Right lung (tissue), 5 donors: ENCODE data around the gene NPDC1. TPM values are rescaled to one million over a fixed set of nuclear protein-coding genes. Genes with fewer than 3 reads are reported as not detected.
"Not testable (repeated sequence)": the region's sequence is repeated elsewhere in the genome, so short reads cannot be mapped to it uniquely, and the experiment has no call there.

ENCODE experiments used
- DNase-seq, 2 donors: peaks; one replicate each; pipeline ENCODE4 v3.0.0-alpha.2; 2013
- polyA plus RNA-seq, 5 donors: library from polyadenylated mRNA; unstranded; fragments of 120-200 nt; gene quantifications; one replicate each; pipeline versions ENCODE4 v1.2.1 to v1.2.3, GENCODE V29; 2013; ENCODE audit warnings: inconsistent platforms in 1 of 5, low replicate concordance in 1 of 5; ENCODE audit not compliant: insufficient read length in 5 of 5, insufficient read depth in 1 of 5

The NPDC1 gene
- polyA plus RNA-seq, 5 donors: 20.6 to 61.5 (median 33.8) TPM

DNA sequence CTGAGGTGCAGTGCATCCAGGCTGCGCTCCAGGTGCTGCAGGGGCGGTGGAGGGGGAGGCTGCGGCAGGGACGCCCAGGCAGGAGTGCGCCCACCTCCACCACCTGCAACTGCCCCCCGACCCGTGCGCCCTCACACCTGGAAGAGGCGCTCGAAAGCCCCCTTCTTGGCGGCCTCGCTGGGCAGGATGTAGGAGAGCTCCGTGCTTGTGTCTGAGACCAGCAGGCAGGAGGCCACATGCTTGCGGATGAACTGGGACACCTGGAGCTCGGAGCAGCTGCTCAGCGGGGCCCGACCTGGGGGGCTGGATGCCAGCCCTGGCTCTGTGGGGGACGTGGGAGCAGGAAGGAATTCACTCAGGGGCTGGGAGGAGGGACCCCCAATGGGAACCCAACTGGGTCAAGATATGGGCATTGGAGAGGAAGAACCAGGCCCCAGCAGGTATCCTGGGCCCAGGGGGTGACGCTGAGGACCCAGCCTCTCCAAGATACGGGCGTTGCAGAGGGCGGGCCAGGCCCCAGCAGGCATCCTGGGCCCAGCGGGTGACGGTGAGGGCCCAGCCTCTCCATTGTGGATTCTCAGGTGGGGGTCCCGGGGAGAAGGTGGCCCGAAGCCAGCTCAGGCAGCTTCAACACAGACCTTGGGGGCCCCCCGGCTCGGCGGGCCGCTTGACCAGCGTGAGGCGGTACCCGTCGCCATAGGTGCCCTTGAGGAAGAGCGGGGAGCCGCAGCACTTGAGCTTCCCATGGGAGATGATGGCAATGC lies 31.0 kb downstream of the NPDC1 start:
- no peak for DNase-seq

- no peak for DNase-seq
Observed at GRCh38 chr9:137014166-137014565, 31.8 kb downstream of the NPDC1 start.

DNA sequence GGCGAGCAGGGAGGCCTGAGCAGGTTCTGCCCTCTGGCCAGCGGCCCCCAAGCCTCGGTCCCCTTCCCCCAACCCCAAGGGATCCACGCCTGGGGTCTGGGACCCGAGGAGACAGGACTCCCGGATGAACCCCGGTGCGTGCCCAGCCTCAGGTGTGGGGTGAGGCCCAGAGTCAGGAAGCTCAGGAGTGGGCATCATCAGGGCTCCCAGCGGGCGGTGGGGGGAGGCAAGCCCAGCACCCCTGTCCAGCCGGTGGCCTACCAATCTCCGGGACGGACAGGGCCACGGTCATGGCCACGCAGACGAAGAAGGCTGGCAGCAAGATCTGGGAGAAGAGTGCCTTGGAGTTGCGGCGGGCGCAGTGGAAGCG lies 32.4 kb downstream of the NPDC1 start:
- DNase-seq: no peak

- no peak for DNase-seq
Observed at GRCh38 chr9:137012694-137013570, 33.0 kb downstream of the NPDC1 start.

DNA sequence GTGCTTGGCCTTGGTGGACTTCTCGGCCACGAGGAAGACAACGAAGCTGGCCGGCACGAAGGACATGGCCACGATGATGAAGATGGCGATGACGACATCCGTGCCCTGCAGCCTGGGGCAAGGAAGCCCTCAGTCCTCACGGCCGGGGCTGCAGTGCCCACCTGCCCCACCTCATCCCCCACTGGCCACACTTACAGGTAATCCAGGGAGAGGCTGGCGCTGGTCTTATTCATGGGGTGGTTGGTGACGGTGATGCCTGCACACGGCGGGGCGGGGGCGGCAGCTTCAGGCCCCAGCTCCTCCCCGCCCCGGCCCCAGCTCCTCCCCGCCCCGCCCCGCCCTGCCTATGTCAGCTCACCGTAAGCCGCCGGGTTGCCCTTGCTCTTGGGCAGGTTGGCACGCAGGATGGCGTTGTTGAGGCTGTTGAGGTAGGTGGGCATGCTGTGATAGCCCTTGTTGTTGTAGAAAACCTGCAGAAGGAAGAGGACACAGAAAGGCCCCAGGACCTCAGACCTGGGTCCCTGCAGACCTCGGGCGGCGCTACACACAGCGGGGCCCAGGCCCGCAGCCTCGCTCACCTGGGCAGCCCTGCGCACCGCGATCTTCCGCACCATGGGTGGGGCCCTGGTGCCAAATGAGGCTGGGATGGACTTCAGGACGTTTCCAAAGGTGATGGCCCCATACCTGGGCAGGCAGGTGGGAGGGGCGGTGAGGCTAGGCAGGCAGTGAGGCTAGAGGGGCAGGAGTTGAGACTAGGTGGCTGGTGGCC lies 33.9 kb downstream of the NPDC1 start:
- no peak for DNase-seq

- DNase-seq: no peak
Observed at GRCh38 chr9:137011156-137011555, 34.8 kb downstream of the NPDC1 start.

DNA sequence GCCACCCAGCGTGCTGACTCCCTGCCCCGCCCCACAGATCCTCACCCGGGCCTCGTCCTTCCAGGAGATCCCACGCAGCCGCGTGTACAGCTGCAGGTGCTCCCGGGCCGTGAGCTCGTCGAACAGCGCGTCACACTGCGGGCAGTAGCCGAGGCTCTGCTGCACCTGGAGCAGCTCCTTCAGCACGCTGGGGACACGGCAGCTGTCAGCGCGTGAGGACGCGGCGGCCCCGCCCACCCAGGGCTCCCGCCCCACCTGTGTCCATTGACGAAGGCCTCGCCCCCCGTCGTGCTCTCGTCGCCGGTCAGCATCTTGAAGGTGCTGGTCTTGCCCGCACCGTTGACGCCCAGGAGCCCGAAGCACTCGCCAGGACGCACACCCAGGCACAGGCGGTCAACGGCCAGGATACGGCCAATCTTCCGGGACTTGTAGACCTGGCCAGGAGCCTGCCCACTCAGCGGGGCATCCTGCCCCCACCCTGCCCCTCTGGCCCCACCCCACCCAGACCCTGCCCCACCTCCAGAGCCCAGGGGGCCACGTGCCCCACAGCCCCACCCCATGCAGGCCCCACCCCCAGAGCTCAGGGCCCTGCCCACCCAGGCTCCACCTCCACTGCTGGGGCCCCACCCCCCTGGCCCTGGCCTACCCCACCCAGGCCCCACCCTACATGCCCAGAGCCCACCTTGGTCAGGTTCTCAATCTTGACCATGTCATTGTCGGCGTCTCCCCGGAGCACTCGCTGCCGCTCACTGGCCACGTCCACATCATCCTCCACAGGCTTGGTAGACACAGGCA lies 35.8 kb downstream of the NPDC1 start:
- DNase-seq: no peak

DNA sequence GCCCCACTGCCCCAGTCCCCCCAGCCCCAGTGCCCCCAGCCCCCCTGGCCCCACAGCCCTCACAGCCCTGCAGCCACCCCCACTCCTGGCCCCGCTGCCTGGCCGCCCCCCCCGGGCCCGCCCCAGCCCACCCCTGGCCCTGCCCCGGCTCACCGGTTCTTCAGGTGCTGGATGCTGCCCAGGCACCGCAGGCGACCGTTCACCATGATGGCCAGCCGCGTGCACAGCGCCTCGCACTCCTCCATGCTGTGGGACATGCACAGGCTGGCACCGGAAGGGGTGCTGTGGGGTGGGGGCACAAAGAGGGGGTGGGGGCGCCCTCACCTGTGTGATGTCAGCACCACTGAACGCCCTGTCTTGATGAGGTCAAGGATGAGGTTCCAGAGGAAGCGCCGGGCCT lies 36.8 kb downstream of the NPDC1 start:
- DNase-seq: no peak

- no peak for DNase-seq
Observed at GRCh38 chr9:137008312-137008711, 37.7 kb downstream of the NPDC1 start.

DNA sequence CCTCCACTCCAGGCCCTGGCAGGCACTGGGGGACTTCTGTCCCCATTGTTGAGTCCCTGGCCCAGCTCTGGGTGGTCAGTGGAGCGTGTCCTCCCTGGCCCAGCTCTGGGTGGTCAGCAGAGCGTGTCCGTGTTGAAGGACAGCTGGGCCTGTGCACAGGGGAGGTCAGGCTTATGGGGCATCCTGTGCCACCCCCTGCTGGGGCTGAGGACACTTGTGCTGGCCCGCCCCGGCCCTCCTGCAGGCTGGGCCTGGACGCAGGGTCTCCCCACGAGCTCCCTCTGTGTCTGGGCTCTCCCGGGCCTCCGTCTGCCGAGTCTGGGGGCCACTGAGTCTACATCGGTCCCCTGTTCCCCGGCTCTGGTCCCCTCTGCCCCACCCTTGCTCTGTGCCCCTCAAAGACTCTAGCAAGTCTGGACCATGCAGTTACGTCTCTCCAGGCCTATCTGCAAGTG lies 38.1 kb downstream of the NPDC1 start:
- no peak for DNase-seq

- DNase-seq: no peak
Observed at GRCh38 chr9:137007108-137007815, 38.7 kb downstream of the NPDC1 start.

- no peak for DNase-seq
Observed at GRCh38 chr9:137006116-137007003, 39.6 kb downstream of the NPDC1 start.

GRCh38 chr9:137004285-137004684 lies 41.7 kb downstream of the NPDC1 start:
- not testable (repeated sequence) for DNase-seq

- DNase-seq: no peak
Observed at GRCh38 chr9:137002646-137003041, 43.3 kb downstream of the NPDC1 start.

DNA sequence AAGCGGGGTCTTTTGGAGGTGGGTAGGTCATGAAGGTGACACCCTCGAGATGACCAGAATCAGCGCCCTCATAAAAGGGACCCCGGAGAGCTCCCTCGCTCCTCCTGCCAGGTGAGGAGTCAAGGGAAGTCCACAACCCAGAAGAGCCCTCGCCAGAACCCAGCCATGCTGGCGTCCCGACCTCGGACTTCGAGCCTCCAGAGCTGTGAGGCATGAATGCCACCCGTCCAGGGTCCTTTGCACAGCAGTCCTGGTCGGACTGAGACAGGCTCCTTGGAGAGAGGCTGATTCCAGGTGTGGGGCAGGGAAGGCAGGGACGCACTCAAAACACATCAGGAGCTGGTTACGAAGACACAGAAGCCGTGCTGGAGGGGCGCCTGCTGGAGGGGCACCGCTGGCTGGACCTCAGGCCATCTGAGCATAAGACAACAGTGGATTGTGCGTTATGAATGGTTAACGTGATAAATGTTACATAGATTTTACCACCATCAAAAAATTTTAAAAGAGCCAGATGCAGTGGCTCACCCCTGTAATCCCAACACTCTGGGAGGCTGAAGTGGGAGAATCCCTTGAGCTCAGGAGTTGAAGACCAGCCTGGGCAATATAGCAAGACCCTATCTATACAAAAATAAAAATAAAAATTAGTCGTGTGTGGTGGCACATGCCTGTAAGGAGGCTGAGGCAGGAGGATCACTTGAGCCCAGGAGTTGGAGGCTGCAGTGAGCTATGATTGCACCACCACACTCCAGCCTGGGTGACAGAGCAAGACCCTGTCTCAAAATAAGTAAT lies 43.9 kb downstream of the NPDC1 start:
- DNase-seq: no peak

- no peak for DNase-seq
Observed at GRCh38 chr9:137000177-137000930, 45.6 kb downstream of the NPDC1 start.

GRCh38 chr9:136997830-136998234 lies 48.1 kb downstream of the NPDC1 start:
- no peak for DNase-seq

- no peak for DNase-seq
Observed at GRCh38 chr9:136997371-136997770, 48.6 kb downstream of the NPDC1 start.
